ENCODE results near the gene DGUOK. TPM values are rescaled to one million over a fixed set of nuclear protein-coding genes. Genes with fewer than 3 reads are reported as not detected.
"Not testable (repeated sequence)": the region's sequence is repeated elsewhere in the genome, so short reads cannot be mapped to it uniquely, and the experiment has no call there.

The DGUOK gene
- total RNA-seq, 2 donors from 2014 or later = 55.0 to 56.3 TPM

DNA sequence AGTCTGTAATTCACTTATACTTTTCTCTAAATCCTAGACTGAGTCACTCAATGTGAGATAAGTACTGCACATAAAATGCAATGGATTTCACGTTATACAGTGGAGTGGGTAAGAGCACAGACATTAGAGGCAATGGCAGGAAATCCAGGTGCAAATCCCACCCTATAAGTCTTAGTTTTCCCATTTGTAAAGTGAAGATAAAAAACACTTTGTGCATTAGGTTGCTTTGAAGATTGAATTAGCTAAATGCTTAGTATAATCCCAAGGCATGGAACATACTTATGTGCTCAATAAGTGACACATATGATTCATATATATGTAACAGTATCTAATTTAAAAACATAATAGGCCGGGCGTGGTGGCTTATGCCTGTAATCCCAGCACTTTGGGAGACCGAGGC lies 23.4 kb upstream of the DGUOK start:
- no peak overlapping the region for H3K27ac ChIP-seq
- H3K36me3 ChIP-seq = no peaks in the 10 kb centered on the region
- H3K9me3 ChIP-seq = no peaks in the 10 kb centered on the region
- TF ChIP-seq, protein P1, sequence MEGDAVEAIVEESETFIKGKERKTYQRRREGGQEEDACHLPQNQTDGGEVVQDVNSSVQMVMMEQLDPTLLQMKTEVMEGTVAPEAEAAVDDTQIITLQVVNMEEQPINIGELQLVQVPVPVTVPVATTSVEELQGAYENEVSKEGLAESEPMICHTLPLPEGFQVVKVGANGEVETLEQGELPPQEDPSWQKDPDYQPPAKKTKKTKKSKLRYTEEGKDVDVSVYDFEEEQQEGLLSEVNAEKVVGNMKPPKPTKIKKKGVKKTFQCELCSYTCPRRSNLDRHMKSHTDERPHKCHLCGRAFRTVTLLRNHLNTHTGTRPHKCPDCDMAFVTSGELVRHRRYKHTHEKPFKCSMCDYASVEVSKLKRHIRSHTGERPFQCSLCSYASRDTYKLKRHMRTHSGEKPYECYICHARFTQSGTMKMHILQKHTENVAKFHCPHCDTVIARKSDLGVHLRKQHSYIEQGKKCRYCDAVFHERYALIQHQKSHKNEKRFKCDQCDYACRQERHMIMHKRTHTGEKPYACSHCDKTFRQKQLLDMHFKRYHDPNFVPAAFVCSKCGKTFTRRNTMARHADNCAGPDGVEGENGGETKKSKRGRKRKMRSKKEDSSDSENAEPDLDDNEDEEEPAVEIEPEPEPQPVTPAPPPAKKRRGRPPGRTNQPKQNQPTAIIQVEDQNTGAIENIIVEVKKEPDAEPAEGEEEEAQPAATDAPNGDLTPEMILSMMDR (IDR thresholded peaks at IDR 0.05) = no peak
- H3K9ac ChIP-seq (ENCODE audit: low read depth in 2 of 2, low read length in 2 of 2) = no peak overlapping the region
- intact Hi-C loops (cut with DNase I) = no loop called here
- H3K27me3 ChIP-seq = no peaks in the 10 kb centered on the region
- H3K4me1 ChIP-seq = no peaks in the 10 kb centered on the region
- no peak for DNase-seq
- no peak overlapping the region for H3K4me3 ChIP-seq

DNA sequence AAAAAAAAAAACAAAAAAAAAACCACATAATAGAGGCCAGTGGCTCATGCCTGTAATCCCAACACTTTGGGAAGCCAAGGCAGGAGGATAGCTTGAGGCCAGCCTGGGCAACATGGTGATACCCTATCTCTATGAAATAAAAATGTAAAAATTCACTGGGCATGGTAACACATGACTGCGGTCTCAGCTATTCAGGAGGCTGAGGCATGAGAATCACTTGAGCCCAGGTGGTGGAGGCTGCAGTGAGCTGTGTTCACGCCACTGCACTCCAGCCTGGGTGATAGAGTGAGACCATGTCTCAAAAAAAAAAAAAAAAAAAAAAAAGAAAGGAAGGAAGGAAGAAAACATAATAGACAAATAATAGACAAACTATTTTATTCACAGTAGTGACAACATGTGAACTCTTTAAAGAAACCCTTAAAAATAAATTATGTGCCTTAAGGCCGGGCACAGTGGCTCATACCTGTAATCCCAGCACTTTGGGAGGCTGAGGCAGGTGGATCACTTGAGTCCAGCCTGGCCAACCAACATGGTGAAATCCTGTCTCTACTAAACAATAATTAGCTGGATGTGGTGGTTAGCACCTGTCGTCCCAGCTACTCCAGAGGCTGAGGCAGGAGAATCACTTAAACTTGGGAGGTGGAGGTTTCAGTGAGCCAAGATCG lies 22.6 kb upstream of the DGUOK start:
- H3K9ac ChIP-seq (ENCODE audit: low read depth in 2 of 2, low read length in 2 of 2); DNase-seq; intact Hi-C loops (cut with DNase I); H3K36me3 ChIP-seq; H3K27me3 ChIP-seq; H3K4me1 ChIP-seq; H3K9me3 ChIP-seq; H3K4me3 ChIP-seq; H3K27ac ChIP-seq: not testable (repeated sequence)

DNA sequence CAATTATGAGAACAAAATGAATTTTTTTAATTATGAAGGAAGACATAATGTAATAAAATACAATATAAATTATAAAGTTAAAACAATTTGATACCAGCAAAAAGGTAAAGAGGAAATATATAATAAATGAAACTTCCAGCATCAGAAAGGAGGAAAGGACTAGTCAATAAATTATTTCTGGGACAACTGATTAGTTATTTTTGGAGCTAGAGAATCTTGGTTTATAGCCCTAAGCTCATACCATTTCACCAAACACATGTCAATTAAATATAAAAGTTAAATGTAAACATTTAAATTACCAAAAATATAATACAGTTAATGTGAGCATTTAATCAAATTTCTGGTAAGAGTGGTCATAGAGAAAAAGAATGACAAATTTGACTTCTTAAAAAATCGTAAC lies 21.7 kb upstream of the DGUOK start:
- no peaks in the 10 kb centered on the region for H3K27me3 ChIP-seq
- no peak for DNase-seq
- H3K9me3 ChIP-seq = no peaks in the 10 kb centered on the region
- H3K36me3 ChIP-seq = no peaks in the 10 kb centered on the region
- no peak overlapping the region for H3K27ac ChIP-seq
- no peak overlapping the region for H3K9ac ChIP-seq (ENCODE audit: low read depth in 2 of 2, low read length in 2 of 2)
- TF ChIP-seq, protein P1 (IDR thresholded peaks at IDR 0.05) = no peak
- no peaks in the 10 kb centered on the region for H3K4me1 ChIP-seq
- H3K4me3 ChIP-seq = no peak overlapping the region
- intact Hi-C loops (cut with DNase I) = no loop called here

DNA sequence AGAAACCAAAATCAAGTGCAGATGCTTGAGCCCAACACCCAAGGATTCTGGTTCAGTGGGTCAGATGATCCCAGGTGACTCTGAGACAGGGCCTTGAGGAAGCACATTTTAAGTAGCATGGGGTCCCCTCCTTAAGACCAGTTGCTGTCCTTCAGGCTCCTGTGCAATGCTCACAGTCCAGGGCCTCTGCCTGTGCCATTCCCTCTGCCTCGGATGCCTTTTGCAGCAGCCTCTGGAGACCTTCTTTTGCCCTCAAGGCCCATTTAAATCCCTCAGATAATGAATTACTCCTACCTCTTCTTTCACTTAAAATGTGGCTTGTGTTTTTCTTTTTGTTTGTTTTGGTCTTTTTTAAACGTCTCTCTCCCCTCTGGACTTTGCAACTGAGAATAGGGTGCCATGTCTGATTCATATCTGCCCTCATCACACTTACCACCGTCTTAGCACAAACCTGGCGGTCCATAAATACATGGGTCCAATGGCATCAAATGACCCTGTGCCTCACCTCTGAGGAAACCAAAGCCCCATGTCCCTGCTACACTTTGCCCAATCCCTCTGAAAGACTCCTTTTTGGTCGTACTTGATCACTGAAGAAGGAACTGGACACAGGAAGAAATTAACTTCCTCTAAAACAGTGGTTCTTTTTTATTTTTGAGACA lies 19.7 kb upstream of the DGUOK start:
- H3K4me3 ChIP-seq = no peak overlapping the region
- no peak overlapping the region for H3K27ac ChIP-seq
- no peaks in the 10 kb centered on the region for H3K27me3 ChIP-seq

DNA sequence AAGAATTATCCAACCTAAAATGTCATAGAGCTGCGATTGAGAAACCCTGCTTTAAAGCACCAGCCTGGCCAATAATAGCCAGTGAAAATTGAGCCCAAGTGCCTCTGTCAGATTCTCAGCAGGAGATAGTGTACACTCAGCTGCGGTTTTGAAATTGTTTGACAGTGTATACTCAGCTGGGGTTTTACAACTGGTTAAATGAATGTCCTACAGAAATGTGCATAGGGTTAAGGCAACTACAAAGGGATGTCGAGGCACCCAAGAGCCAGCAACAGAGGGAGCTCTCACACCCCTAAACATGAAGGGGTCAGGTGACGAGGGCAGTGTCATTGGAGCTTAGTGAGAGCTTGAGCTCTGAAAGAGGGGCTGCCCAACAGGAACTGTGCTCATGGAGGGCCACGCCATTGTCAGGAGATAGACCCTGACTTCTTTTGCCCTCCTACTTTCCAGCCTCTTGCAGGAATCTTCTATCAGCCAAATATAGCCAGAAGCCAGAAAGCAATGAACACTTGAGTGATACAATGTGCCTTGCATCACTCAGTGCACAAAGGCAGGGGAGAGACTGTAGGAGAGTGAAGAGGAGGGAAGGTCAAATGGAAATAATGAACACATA lies 18.7 kb upstream of the DGUOK start:
- no peak overlapping the region for H3K9ac ChIP-seq (ENCODE audit: low read depth in 2 of 2, low read length in 2 of 2)
- intact Hi-C loops (cut with DNase I) = no loop called here
- no peaks in the 10 kb centered on the region for H3K9me3 ChIP-seq
- no peak overlapping the region for H3K27ac ChIP-seq
- H3K36me3 ChIP-seq = no peaks in the 10 kb centered on the region
- H3K4me3 ChIP-seq = no peak overlapping the region
- H3K4me1 ChIP-seq = no peaks in the 10 kb centered on the region
- TF ChIP-seq, protein P1 (IDR thresholded peaks at IDR 0.05) = no peak
- DNase-seq = peak; percentile 42
- no peaks in the 10 kb centered on the region for H3K27me3 ChIP-seq

More for the DNA sequence above, 19.7 kb upstream of the DGUOK start:
- no peaks in the 10 kb centered on the region for H3K9me3 ChIP-seq
- no peaks in the 10 kb centered on the region for H3K36me3 ChIP-seq
- no peak for DNase-seq
- TF ChIP-seq, protein P1 (IDR thresholded peaks at IDR 0.05) = no peak
- H3K9ac ChIP-seq (ENCODE audit: low read depth in 2 of 2, low read length in 2 of 2) = no peak overlapping the region
- intact Hi-C loops (cut with DNase I) = no loop called here
- no peaks in the 10 kb centered on the region for H3K4me1 ChIP-seq
